ENCODE measurements around the gene TIMM8A. TPM values are rescaled to one million over a fixed set of nuclear protein-coding genes. Genes with fewer than 3 reads are reported as not detected.
A peak's percentile ranks its signal among the peaks of the same experiment; 100 is the strongest.

Gene TIMM8A
- total and polyA plus RNA-seq, 2 of the 13 experiments (the other 11 are each of a cell fraction or from before 2014, with no cell fraction given), result 6.1 to 25.5 TPM

GRCh38 chrX:101390664-101391525 is 42.4 kb upstream of the TIMM8A start, which contains the start of gene RPL36A (continued):
- TF ChIP-seq HOMEZ (CRISPR knock-in tag; IDR thresholded peaks at IDR 0.05; ENCODE audit: low read depth), result peak; percentile 57; the same call in 1 of the 2 replicates
- TF ChIP-seq ZBTB14 (CRISPR knock-in tag; IDR thresholded peaks at IDR 0.05), result no peak
- TF ChIP-seq SP5 (CRISPR knock-in tag; IDR thresholded peaks at IDR 0.05; ENCODE audit: borderline replicate concordance, low read depth), result 0 out of 2 replicates have a peak, but pooled peaks have one; percentile 23
- TF ChIP-seq ZNF235 (CRISPR knock-in tag; IDR thresholded peaks at IDR 0.05; ENCODE audit: borderline replicate concordance), result no peak
- peak; percentile 83; the same call in 1 of the 2 replicates for TF ChIP-seq TAF1 (CRISPR knock-in tag; IDR thresholded peaks at IDR 0.05)
- 0 out of 2 replicates have a peak, but pooled peaks have one; percentile 18 for TF ChIP-seq BORCS8-MEF2B (CRISPR knock-in tag; IDR thresholded peaks at IDR 0.05)
- peak; percentile 14; the same call in 1 of the 2 replicates for TF ChIP-seq CHD2 (IDR thresholded peaks at IDR 0.05; ENCODE audit: low read depth, low read length)
- no peak for TF ChIP-seq MXD3 (CRISPR knock-in tag; IDR thresholded peaks at IDR 0.05)
- peak; percentile 11; the same call in 1 of the 2 replicates for TF ChIP-seq NCOA2 (CRISPR knock-in tag; IDR thresholded peaks at IDR 0.05)
- peak; percentile 75 for TF ChIP-seq PHF8 (CRISPR knock-in tag; IDR thresholded peaks at IDR 0.05)
- no peak for TF ChIP-seq ZNF597 (CRISPR knock-in tag; IDR thresholded peaks at IDR 0.05)
- TF ChIP-seq MNT (IDR thresholded peaks at IDR 0.05), result no peak
- TF ChIP-seq PHF21A (CRISPR knock-in tag; IDR thresholded peaks at IDR 0.05), result 0 out of 2 replicates have a peak, but pooled peaks have one; percentile 20
- peak; percentile 62; the same call in 2 of the 3 replicates for TF ChIP-seq MXI1 (IDR thresholded peaks at IDR 0.05; ENCODE audit: borderline replicate concordance, low read depth, low read length)
- peak; percentile 87 for TF ChIP-seq THAP11 (CRISPR knock-in tag; IDR thresholded peaks at IDR 0.05)
- no peak for TF ChIP-seq CBX1 (IDR thresholded peaks at IDR 0.05; ENCODE audit: low read depth)
- TF ChIP-seq CREB1 (IDR thresholded peaks at IDR 0.05), result no peak
- TF ChIP-seq CREB1 (CRISPR knock-in tag; IDR thresholded peaks at IDR 0.05), result 0 out of 2 replicates have a peak, but pooled peaks have one; percentile 29
- peak; percentile 23; the same call in 1 of the 2 replicates for TF ChIP-seq GMEB1 (CRISPR knock-in tag; IDR thresholded peaks at IDR 0.05; ENCODE audit: borderline replicate concordance)
- peak; percentile 64; the same call in 1 of the 2 replicates for TF ChIP-seq ZNF772 (CRISPR knock-in tag; IDR thresholded peaks at IDR 0.05)
- 0 out of 2 replicates have a peak, but pooled peaks have one; percentile 37 for TF ChIP-seq SP140L (CRISPR knock-in tag; IDR thresholded peaks at IDR 0.05; ENCODE audit: borderline replicate concordance)
- 0 out of 2 replicates have a peak, but pooled peaks have one; percentile 46 for TF ChIP-seq MXD4 (CRISPR knock-in tag; IDR thresholded peaks at IDR 0.05)

All from HepG2 (cell line).